ENCODE data around the gene VPS26B.
"Not testable (repeated sequence)": the region's sequence is repeated elsewhere in the genome, so short reads cannot be mapped to it uniquely, and the experiment has no call there.

VPS26B gene

DNA sequence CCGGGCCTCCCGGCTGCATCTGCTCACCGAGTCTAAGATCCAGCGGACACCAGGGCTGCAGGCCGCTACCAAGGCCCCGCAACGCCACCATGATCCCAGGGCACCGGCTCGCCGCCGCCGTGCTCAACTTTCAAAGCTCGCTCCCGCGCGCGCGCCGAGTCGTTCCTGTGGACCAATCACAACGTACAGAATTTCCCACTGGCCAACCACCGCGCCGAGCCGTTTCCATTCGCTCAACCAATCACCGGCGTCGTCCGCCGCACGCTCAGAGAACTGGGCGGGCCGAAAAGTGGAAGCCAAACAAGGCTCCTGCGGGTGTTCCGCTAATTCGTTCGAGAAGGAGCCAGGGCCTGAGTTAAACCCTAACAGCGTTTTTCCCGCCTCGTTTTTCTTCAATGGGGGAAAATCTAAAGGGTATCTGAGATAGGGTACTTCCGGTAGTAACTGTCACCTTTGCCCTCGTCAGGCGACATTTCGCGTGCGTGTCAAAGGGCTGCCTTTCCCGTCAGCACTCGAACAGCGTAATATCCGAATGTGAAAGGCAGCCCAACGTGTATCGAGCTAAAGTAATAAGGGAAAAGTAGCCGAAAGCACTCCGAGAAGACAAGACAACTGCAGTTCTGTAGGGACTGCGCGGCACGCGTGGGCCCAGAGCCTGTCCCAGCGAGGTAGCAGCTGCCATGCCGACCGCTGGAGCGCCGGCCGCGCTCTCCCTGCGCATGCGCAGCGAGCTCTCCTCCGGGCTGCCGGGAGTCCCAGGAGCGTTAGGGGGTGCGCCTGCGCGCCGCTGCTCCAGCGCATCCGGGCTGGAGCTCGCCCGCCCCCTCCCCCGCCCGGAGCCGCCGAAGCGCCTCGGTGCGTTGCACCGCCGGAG, at the start of gene VPS26B, which contains the start of gene NCAPD3:
Gene VPS26B (plus strand): TSS at position 836 of the 874 bp plus-strand sequence. CDS start 452 bp downstream, outside the sequence.
Gene NCAPD3 (minus strand): TSS at position 132 of the 874 bp plus-strand sequence. CDS start 41 bp downstream, at position 91.
- peak; percentile 96 for DNase-seq

DNA sequence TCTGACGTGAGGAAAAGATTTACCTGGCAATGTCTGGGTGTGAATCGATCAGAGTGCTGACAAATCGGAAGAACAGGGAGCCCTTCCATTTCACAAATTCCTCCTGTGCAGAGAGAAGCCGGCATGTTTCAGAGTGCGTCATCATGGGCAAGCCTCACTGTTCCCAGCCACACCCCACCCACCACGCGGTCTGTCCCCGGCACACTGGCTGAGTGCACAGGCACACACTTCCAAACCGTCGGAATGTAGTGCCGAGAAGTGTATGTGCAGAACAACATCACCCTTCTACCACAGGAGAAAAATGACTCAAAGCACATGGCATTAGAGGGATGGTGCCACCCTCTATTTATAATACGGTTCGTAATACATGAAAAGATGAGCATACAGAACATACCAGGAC, 48.2 kb upstream of the VPS26B start:
- no peak for DNase-seq

GRCh38 chr11:134178032-134178674, 46.3 kb upstream of the VPS26B start:
- DNase-seq, result no peak

DNA sequence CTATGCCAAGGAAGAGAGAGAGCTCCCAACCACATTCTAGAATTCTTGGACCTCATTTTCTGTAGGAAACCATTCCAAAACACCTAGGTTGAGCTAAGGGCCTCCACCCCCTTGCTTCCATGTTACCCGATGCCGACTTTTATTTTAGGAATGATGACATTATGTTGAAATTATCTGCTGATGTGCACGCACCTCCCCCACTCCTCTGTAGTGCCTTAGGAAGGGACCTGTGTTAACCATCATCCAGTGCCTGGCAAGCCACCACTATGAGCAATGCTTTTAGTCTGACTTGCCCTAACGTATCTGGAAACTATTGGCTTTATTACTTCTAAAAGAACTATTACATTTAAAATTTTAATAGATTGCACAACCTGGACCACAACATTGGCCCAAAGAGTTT, 42.8 kb upstream of the VPS26B start:
- DNase-seq, result no peak

DNA sequence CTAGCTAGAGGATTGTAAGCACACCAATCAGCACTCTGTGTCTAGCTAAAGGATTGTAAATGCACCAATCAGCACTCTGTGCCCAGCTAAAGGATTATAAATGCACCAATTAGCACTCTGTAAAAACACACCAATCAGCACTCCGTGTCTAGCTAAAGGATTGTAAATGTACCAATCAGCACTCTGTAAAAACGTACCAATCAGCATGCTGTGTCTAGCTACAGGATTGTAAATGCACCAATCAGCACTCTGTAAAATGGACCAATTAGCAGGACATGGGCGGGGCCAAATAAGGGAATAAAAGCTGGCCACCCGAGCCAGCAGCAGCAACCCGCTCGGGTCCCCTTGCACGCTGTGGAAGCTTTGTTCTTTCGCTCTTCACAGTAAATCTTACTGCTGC, 36.4 kb upstream of the VPS26B start:
- not testable (repeated sequence) for DNase-seq

GRCh38 chr11:134196756-134197155, 27.7 kb upstream of the VPS26B start:
- DNase-seq, result no peak

DNA sequence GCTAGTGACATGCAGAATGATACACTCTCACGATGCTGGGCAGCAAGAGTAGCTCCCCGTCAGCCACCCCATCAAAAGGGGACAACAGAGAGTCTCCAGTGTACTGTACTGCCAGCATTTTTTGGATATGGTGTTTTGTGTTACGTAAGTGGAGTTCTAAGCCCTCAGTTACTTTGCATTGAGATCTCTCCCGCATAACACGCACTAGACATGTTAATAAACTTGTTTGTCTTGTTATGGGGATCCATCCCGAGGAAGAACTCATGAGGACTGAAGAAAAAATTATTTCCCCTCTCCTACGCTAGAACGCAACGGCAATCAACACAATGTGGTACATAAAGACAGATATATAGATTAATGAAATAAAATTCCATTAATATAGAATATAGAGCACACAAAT, 24.9 kb upstream of the VPS26B start:
- no peak for DNase-seq

DNA sequence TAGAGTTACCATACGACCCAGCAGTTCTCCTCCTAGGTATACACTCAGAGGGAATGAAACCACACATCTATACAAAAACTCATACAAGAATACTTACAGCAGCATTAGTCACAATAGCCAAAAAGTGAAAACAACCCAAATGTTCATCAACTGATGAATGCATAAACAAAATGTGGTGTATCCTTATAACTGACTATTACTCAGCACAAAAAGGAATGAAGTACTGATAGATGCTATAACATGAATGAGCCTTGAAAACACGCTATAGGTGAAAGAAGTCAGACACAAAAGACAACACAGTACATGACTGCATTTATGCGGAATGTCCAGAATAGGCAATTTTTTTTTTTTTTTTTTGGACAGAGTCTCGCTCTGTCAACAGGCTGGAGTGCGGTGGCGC, 23.8 kb upstream of the VPS26B start:
- DNase-seq, result no peak

- no peak for DNase-seq
Measured at GRCh38 chr11:134202661-134203060, 21.8 kb upstream of the VPS26B start.

GRCh38 chr11:134205729-134206128, 18.7 kb upstream of the VPS26B start:
- no peak for DNase-seq

- no peak for DNase-seq
Measured at GRCh38 chr11:134206185-134206584, 18.3 kb upstream of the VPS26B start.

GRCh38 chr11:134207538-134208239, 16.8 kb upstream of the VPS26B start:
- no peak for DNase-seq

- no peak for DNase-seq
Measured at GRCh38 chr11:134215836-134216235, 8.6 kb upstream of the VPS26B start.

DNA sequence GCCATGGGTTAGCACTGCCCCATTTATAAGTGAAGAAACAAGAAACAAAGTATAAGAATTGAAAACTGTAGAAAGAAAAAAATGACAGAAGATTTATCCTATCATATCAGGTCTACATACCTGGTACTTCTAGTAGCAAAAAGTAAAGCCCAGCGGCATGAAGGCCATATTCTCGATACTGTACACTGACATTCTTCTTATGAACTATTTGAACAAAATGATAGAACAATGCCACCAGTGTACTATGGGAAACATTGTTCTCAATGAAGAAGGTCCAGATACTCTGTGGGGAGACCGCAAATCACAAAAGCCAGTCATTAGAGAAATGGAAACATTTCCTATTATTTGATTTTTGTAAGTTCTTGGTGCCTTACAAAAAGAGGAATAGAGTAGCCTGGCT, 7.7 kb upstream of the VPS26B start:
- no peak for DNase-seq

DNA sequence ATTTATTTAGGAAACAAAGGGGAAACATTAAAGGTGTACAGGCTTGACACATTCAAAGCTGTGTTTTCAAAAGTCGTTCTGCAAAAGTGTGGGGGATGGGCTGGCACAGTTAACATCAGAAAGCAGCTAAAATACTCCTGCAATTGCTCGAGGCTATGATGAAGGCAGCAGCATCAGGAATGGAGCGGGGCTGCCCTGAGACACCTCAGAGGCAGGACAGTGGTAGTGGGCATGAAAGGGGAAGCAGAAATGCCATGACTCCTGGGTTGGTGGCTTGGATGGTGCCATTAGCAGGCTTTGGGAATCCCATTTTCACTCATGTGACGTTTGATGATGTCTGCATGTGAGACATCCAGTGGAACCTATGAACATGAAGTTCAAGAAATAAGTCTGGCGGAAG, 1.4 kb upstream of the VPS26B start:
- no peak for DNase-seq

DNA sequence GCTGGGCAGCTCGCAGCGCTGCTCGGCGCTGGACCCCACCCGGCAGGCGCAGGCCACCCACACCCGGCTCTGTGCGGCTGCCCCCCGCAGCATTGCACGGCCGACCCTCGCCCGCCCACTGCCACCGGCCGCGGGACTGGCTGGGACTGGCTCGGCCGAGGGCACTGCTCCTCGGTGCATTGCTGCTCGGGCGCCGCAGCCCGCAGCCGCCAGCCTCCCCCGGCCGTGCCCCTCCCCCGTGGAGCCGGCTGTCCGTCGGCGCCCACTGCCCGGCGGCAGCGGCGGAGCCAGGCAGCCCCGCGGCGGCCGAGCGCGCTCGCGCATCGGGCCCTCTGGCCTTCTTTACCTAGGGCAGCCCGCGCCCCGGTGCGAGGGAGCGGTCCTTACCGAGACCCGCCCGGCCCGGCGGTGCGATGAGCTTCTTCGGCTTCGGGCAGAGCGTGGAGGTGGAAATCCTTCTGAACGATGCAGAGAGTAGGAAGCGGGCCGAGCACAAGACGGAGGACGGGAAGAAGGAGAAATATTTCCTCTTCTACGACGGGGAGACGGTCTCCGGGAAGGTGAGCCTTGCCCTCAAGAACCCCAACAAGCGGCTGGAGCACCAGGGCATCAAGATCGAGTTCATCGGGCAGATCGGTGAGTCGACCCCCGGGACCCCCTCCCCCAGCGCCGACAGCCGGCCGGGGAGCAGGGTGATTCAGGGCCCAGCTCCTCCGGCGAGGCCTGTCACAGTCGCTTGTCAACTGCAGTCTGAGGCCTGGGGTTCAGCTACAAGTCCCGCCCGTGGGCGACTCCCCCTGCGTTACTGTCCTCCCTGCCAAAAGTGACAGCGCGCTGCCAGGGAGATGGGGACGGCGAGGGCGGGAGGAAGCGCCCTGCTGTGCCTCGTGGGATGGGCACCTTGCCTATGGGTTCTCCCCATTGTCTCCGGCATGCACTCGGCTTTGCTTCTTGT, 516 bp downstream of the VPS26B start:
- peak; percentile 69 for DNase-seq

GRCh38 chr11:134226806-134227325, 2.4 kb downstream of the VPS26B start:
- DNase-seq, result no peak

DNA sequence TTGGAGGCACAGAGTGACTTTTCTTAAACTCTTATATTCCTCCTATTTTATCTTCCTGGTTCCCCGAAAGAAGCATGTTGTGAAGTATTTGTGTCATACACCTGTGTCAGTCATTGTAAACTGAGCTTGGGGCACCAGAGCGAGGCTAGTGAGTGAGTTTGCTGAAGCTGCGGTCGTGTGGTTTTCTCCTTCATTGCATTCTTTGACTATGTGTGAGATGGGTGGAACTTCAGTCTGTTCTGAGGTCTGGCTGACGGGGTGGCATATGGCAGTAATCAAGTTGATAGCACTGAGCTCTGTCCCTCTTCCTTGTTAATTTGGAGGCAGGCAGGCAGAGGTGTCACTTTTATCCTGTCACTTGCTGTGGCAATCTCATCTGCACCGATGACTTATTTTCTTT, 4.2 kb downstream of the VPS26B start:
- no peak for DNase-seq

GRCh38 chr11:134229126-134229790, 4.8 kb downstream of the VPS26B start:
- no peak for DNase-seq

- DNase-seq, result no peak
Measured at GRCh38 chr11:134230339-134230738, 5.9 kb downstream of the VPS26B start.

DNA sequence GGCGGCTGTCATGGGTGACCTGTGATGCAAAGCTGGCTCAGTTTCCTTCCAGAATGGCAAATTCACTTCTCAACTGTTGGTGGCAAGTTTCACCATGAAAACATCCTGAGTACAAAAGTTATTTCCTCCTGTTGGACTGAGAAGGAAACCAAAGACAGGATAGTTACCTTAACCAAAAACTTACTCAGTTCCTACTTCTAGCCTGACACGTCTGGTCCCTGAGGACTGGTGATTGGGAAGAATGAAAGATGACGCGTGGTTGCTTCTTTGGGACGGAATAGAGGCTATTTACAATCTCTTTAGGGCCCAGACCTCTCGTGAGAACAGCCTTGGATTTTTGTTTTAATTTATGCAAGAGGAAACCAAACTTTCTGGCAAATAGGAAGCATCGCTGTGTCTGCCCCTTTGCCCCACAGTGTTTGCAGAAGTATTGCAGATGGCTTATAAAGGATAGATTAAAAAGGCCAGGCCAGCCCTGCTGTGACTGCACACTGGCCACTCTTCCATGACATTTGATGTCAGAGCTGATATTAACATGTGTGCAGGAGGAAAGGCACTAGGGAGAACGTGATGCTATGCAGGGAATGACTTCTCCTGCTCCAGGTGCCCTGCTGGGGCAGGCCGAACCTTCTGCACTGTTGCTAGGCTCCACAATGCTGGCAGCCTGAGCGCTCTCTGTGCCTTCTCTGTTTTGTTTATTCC, 7.6 kb downstream of the VPS26B start:
- no peak for DNase-seq
